Skeletal muscle cell (primary cell): ENCODE data around the gene TECTA.

Source experiments
- DNase-seq: peaks from one replicate; pipeline ENCODE4 v3.0.0-alpha.2; 2010; ENCODE audit warnings: low read depth
- H3K4me3 ChIP-seq: 2 replicates; pipeline ENCODE4 v1.5.1; 2011; ENCODE audit warnings: low read depth, mild to moderate bottlenecking, control low read depth, low read length, moderate library complexity

Gene TECTA

GRCh38 chr11:121100943-121101342 is at the start of gene TECTA:
TSS of gene TECTA (plus strand) at chr11:121101243. CDS start at chr11:121102666, 1,423 bp downstream.
- DNase-seq = no peak
- no peak within 1 kb of the TSS for H3K4me3 ChIP-seq

GRCh38 chr11:121053244-121053643 is 47.8 kb upstream of the TECTA start:
- DNase-seq = no peak
- no peak overlapping the region for H3K4me3 ChIP-seq

- H3K4me3 ChIP-seq = no peak overlapping the region
- no peak for DNase-seq
These were observed 46.8 kb upstream of the TECTA start for GRCh38 chr11:121054266-121054665.

GRCh38 chr11:121055076-121055475 is 46.0 kb upstream of the TECTA start:
- H3K4me3 ChIP-seq = no peak overlapping the region
- DNase-seq = no peak

GRCh38 chr11:121057922-121058321 is 43.1 kb upstream of the TECTA start:
- H3K4me3 ChIP-seq = no peak overlapping the region

GRCh38 chr11:121058941-121059340 is 42.1 kb upstream of the TECTA start:
- no peak overlapping the region for H3K4me3 ChIP-seq
- no peak for DNase-seq

More at GRCh38 chr11:121057922-121058321, 43.1 kb upstream of the TECTA start:
- no peak for DNase-seq

- DNase-seq = no peak
- no peak overlapping the region for H3K4me3 ChIP-seq
These were observed 41.4 kb upstream of the TECTA start for GRCh38 chr11:121059605-121060004.

- DNase-seq = no peak
- no peak overlapping the region for H3K4me3 ChIP-seq
These were observed 37.3 kb upstream of the TECTA start for GRCh38 chr11:121063728-121064127.

GRCh38 chr11:121066623-121067022 is 34.4 kb upstream of the TECTA start:
- DNase-seq = no peak
- H3K4me3 ChIP-seq = no peak overlapping the region

- H3K4me3 ChIP-seq = no peak overlapping the region
- DNase-seq = no peak
These were observed 34.0 kb upstream of the TECTA start for GRCh38 chr11:121067026-121067425.

GRCh38 chr11:121067453-121067852 is 33.6 kb upstream of the TECTA start:
- DNase-seq = peak; percentile 2
- no peak overlapping the region for H3K4me3 ChIP-seq

- H3K4me3 ChIP-seq = no peak overlapping the region
- DNase-seq = no peak
These were observed 32.9 kb upstream of the TECTA start for GRCh38 chr11:121067962-121068647.

GRCh38 chr11:121068787-121069186 is 32.3 kb upstream of the TECTA start:
- no peak for DNase-seq
- H3K4me3 ChIP-seq = no peak overlapping the region

GRCh38 chr11:121070951-121071845 is 29.8 kb upstream of the TECTA start:
- H3K4me3 ChIP-seq = no peak overlapping the region
- no peak for DNase-seq

GRCh38 chr11:121071846-121072450 is 29.1 kb upstream of the TECTA start:
- no peak for DNase-seq
- H3K4me3 ChIP-seq = no peak overlapping the region

- no peak overlapping the region for H3K4me3 ChIP-seq
- no peak for DNase-seq
These were observed 19.7 kb upstream of the TECTA start for GRCh38 chr11:121081321-121081720.

- H3K4me3 ChIP-seq = no peak overlapping the region
- DNase-seq = no peak
These were observed 18.8 kb upstream of the TECTA start for GRCh38 chr11:121082219-121082618.

GRCh38 chr11:121082670-121083069 is 18.4 kb upstream of the TECTA start:
- DNase-seq = no peak
- no peak overlapping the region for H3K4me3 ChIP-seq

- DNase-seq = no peak
- no peak overlapping the region for H3K4me3 ChIP-seq
These were observed 14.2 kb upstream of the TECTA start for GRCh38 chr11:121086866-121087265.

GRCh38 chr11:121089566-121089965 is 11.5 kb upstream of the TECTA start:
- DNase-seq = no peak
- no peak overlapping the region for H3K4me3 ChIP-seq
